OCI-LY1 (cell line): ENCODE results near the gene MIF4GD.

Experiments used
- EZH2 ChIP-seq: fragments of 200-600 bp; sonication (generic), shearing (Covaris generic); IDR thresholded peaks from 2 replicates; pipeline ENCODE4 v1.8.0; 2017; ENCODE audit warnings: borderline replicate concordance, mixed run types, mild to moderate bottlenecking, antibody characterized with exemption, low read length, moderate library complexity, mixed read lengths
- TF ChIP-seq, protein P1 (sequence below): fragments of 200-600 bp; sonication (generic), shearing (Covaris generic); IDR thresholded peaks from 2 replicates; pipeline ENCODE4 v1.5.1; 2017; ENCODE audit warnings: mild to moderate bottlenecking, antibody characterized with exemption, low read length, moderate library complexity, mixed read lengths

DNA sequence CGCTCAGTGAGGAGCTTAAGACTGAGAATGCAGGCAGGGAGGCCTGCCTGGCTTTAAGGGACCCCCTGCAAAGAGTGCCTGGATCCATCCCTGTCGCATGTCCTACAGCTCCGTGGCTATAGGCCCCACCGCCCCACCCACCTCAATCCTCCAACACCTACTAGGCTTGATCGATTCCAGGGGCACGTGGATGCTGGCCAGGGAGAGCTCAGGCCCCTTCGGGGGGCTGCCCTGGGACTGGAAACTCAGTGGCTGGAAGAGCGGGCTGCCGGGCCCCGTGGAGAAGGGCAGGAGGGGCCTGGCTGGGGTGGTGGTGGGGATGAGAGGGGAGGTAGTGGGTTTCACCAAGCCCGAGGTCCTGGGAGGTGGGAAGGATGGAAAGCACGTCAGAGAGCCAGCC is 31.8 kb downstream of the MIF4GD start:
- TF ChIP-seq, protein P1, sequence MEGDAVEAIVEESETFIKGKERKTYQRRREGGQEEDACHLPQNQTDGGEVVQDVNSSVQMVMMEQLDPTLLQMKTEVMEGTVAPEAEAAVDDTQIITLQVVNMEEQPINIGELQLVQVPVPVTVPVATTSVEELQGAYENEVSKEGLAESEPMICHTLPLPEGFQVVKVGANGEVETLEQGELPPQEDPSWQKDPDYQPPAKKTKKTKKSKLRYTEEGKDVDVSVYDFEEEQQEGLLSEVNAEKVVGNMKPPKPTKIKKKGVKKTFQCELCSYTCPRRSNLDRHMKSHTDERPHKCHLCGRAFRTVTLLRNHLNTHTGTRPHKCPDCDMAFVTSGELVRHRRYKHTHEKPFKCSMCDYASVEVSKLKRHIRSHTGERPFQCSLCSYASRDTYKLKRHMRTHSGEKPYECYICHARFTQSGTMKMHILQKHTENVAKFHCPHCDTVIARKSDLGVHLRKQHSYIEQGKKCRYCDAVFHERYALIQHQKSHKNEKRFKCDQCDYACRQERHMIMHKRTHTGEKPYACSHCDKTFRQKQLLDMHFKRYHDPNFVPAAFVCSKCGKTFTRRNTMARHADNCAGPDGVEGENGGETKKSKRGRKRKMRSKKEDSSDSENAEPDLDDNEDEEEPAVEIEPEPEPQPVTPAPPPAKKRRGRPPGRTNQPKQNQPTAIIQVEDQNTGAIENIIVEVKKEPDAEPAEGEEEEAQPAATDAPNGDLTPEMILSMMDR, result no peak
- no peak for TF ChIP-seq EZH2
